Measurements from ENCODE around the gene SNX3. TPM values are rescaled to one million over a fixed set of nuclear protein-coding genes. Genes with fewer than 3 reads are reported as not detected.
A peak's percentile ranks its signal among the peaks of the same experiment; 100 is the strongest.

SNX3 gene
- total RNA-seq, 1 experiment from 2014 or later: 80.7 TPM

- no peaks in the 10 kb centered on the region for H3K27me3 ChIP-seq (ENCODE audit: insufficient read depth, low read length)
- peaks cover 0 to 4% of the 10 kb centered on the region in 2 experiments; a peak in 3 of 4 replicates for H3K4me1 Mint-ChIP-seq
Measured at GRCh38 chr6:108252055-108252454, 8.8 kb downstream of the SNX3 start.

More at GRCh38 chr6:108252055-108252454, 8.8 kb downstream of the SNX3 start:
- H4K8ac ChIP-seq (replicated peaks; ENCODE audit: insufficient read length, low read depth, low read length): no peak overlapping the region
- H2BK120ac ChIP-seq (ENCODE audit: low read depth, low read length, poor library complexity, severe bottlenecking): no peak overlapping the region
- H3K56ac ChIP-seq (ENCODE audit: insufficient read length, low read depth, low read length): no peak overlapping the region
- H3K79me2 ChIP-seq (ENCODE audit: insufficient read depth, low read length): no peaks in the 10 kb centered on the region
- no peak overlapping the region for H3T11ph ChIP-seq (ENCODE audit: low read length)
- no peak overlapping the region for H3K23ac ChIP-seq (ENCODE audit: insufficient read length, low read depth, low read length)
- no peaks in the 10 kb centered on the region for H3K23me2 ChIP-seq (ENCODE audit: insufficient read length, low read depth, low read length, poor library complexity, severe bottlenecking)
- H4K91ac ChIP-seq (ENCODE audit: insufficient read length, low read depth, low read length): no peak overlapping the region
- no peak overlapping the region for H2BK5ac ChIP-seq (ENCODE audit: insufficient read length, low read length)
- TF ChIP-seq CTCF (conservative IDR thresholded peaks at IDR 0.05): no peak
- H3K9me3 ChIP-seq (ENCODE audit: control insufficient read depth, low read depth, low read length): no peaks in the 10 kb centered on the region
- H2BK20ac ChIP-seq (ENCODE audit: low read depth, low read length, poor library complexity, severe bottlenecking): no peak overlapping the region
- H3K18ac ChIP-seq (ENCODE audit: insufficient read length, low read depth, low read length): no peak overlapping the region
- no peak overlapping the region for H2AK5ac ChIP-seq (ENCODE audit: insufficient read length, low read length)
- no peak for DNase-seq
- no peak overlapping the region for H3K4me2 ChIP-seq (ENCODE audit: insufficient read depth, insufficient read length, low read length)
- no peak overlapping the region for H3K14ac ChIP-seq (ENCODE audit: insufficient read depth, low read length)
- no peak overlapping the region for H2BK12ac ChIP-seq (ENCODE audit: insufficient read length, low read depth, low read length)
- Mint-ChIP-seq H3K4me3 (no peak overlapping the region), H3K9me3 (no peaks in the 10 kb centered on the region), H3K27me3 (ENCODE audit: low read depth) (no peaks in the 10 kb centered on the region), H3K27ac (peak overlapping the region in 1 of 3 experiments; percentile 9; a peak in 3 of 7 replicates), H3K36me3 (ENCODE audit: insufficient read depth in 1 of 3, low read depth in 3 of 3) (peaks cover 0 to 2% (median 0%) of the 10 kb centered on the region in 3 experiments; a peak in 2 of 7 replicates)
- no peak overlapping the region for H4K5ac ChIP-seq (ENCODE audit: insufficient read length, low read depth, low read length)
- H3K4me1 ChIP-seq (ENCODE audit: insufficient read depth, low read length): no peaks in the 10 kb centered on the region
- H3K79me1 ChIP-seq (ENCODE audit: insufficient read depth, low read depth, low read length, poor library complexity, severe bottlenecking): peaks cover 2% of the 10 kb centered on the region
- H4K20me1 ChIP-seq (ENCODE audit: control insufficient read depth, insufficient read depth, insufficient read length): no peaks in the 10 kb centered on the region
- whole genome bisulfite sequencing (ENCODE audit: extremely low coverage, insufficient read length, low lambda C conversion rate): no CpG with 5 or more reads among the region's 5 CpGs
- no peak overlapping the region for H2AFZ ChIP-seq (ENCODE audit: low read length)
- H3K9ac ChIP-seq (ENCODE audit: extremely low read depth, insufficient read length, low read length): no peak overlapping the region
- no peak overlapping the region for H3K4ac ChIP-seq (ENCODE audit: low read depth, low read length)
- no peak overlapping the region for H2BK15ac ChIP-seq (ENCODE audit: low read depth, low read length)
- no peak overlapping the region for H3K27ac ChIP-seq (ENCODE audit: insufficient read length, low read depth, low read length)

Measured in H9 (cell line).